ENCODE measurements around the gene GRID1. TPM values are rescaled to one million over a fixed set of nuclear protein-coding genes. Genes with fewer than 3 reads are reported as not detected.

Gene GRID1
- total RNA-seq, 2 experiments from 2014 or later, result not detected

DNA sequence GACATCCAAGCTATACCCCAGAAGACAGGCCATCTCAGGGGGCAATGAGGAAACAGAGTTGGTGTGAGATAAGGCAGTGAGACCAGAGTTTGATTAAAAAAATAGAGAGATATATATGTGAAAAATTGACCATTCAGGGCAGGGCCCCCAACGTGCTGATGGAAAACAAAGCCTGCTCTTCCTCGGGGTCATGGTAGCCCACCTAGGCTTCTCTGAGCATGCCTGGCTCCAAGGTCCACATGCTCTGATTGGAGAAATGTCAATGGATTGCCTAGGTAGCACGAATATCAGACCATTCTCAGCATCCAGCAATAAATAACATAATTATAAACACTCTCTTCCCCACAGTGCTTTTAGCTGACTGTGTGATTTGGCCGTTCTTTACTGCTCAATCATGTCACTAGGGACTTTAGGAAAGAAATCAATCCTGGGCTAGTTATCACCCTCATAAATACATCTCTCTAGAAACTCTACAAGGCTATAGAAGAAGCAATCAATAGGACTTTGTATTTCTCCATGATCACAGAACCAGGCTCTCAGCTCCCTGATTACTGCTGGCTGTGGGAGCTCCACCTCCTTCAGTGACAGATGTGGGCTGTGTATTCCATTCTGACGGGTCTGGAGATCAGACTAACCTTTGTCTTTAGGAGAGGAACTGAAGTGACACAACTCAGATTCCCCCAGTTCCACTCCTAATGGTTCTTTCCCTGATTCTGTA, 766.4 kb downstream of the GRID1 start:
- H3K9me3 Mint-ChIP-seq, result no peaks in the 10 kb centered on the region
- ChIA-PET POLR2A (no interaction called here), CTCF (no interaction called here)
- peaks cover 11% of the 10 kb centered on the region for H3K4me1 Mint-ChIP-seq
- no peak overlapping the region for H3K4me3 Mint-ChIP-seq
- no peaks in the 10 kb centered on the region for H3K27me3 Mint-ChIP-seq
- H3K36me3 Mint-ChIP-seq (ENCODE audit: low read depth), result no peaks in the 10 kb centered on the region
- no peak for DNase-seq
- no peak overlapping the region for H3K27ac Mint-ChIP-seq

GRCh38 chr10:85599081-85599480, 767.5 kb downstream of the GRID1 start:
- Mint-ChIP-seq H3K4me1 (peaks cover 19% of the 10 kb centered on the region), H3K9me3 (no peaks in the 10 kb centered on the region), H3K36me3 (ENCODE audit: low read depth) (no peaks in the 10 kb centered on the region), H3K27me3 (no peaks in the 10 kb centered on the region), H3K27ac (no peak overlapping the region), H3K4me3 (no peak overlapping the region)
- CTCF ChIA-PET, result no interaction called here
- POLR2A ChIA-PET, result no interaction called here
- no peak for DNase-seq

GRCh38 chr10:85598646-85599045, 767.9 kb downstream of the GRID1 start:
- H3K27me3 Mint-ChIP-seq, result no peaks in the 10 kb centered on the region
- ChIA-PET CTCF (no interaction called here), POLR2A (no interaction called here)
- no peak overlapping the region for H3K4me3 Mint-ChIP-seq
- DNase-seq, result no peak
- H3K9me3 Mint-ChIP-seq, result no peaks in the 10 kb centered on the region
- no peaks in the 10 kb centered on the region for H3K36me3 Mint-ChIP-seq (ENCODE audit: low read depth)
- H3K27ac Mint-ChIP-seq, result no peak overlapping the region
- H3K4me1 Mint-ChIP-seq, result peaks cover 19% of the 10 kb centered on the region

DNA sequence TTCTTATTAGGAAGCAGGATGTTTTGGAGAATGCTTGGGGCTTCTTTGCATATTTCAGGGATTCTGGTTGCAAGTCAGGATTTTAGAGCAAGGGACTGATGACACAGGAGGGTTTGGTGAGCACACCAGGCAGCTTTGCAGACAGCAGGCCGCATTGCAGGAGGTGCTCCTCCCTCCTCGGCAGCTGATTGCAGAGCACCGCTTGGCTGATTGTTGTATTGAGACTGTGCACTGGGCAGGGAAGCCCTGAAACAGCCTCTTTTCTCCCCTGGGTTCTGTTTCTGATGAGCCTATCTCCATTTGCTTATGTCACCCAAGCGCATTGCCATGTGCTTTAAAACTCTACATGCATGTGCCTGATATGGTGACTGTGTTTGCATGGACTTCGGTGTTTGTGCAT, 769.6 kb downstream of the GRID1 start:
- DNase-seq, result no peak
- Mint-ChIP-seq H3K27ac (no peak overlapping the region), H3K4me1 (peaks cover 8% of the 10 kb centered on the region), H3K4me3 (no peak overlapping the region), H3K27me3 (no peaks in the 10 kb centered on the region), H3K9me3 (no peaks in the 10 kb centered on the region), H3K36me3 (ENCODE audit: low read depth) (no peaks in the 10 kb centered on the region)
- ChIA-PET POLR2A (no interaction called here), CTCF (no interaction called here)

- no peak overlapping the region for H3K27ac Mint-ChIP-seq
- no peaks in the 10 kb centered on the region for H3K9me3 Mint-ChIP-seq
- no peaks in the 10 kb centered on the region for H3K36me3 Mint-ChIP-seq (ENCODE audit: low read depth)
- H3K4me1 Mint-ChIP-seq, result peaks cover 8% of the 10 kb centered on the region
- DNase-seq, result no peak
- CTCF ChIA-PET, result no interaction called here
- POLR2A ChIA-PET, result no interaction called here
- H3K27me3 Mint-ChIP-seq, result no peaks in the 10 kb centered on the region
- no peak overlapping the region for H3K4me3 Mint-ChIP-seq
These were observed 770.2 kb downstream of the GRID1 start for GRCh38 chr10:85596389-85596788.

- H3K9me3 Mint-ChIP-seq, result no peaks in the 10 kb centered on the region
- H3K4me3 Mint-ChIP-seq, result no peak overlapping the region
- peaks cover 8% of the 10 kb centered on the region for H3K4me1 Mint-ChIP-seq
- ChIA-PET POLR2A (interaction anchor here (2.4 kb wide), 1 partner anchor 18 kb away, joined by 6 read pairs; no protein-coding TSS in a partner anchor), CTCF (interaction anchor here (0.6 to 1.7 kb wide), 4 partner anchors 12 to 47 kb away, joined by 3 to 4 read pairs (median 4); no protein-coding TSS in a partner anchor)
- no peaks in the 10 kb centered on the region for H3K27me3 Mint-ChIP-seq
- no peak overlapping the region for H3K27ac Mint-ChIP-seq
- DNase-seq, result no peak
- no peaks in the 10 kb centered on the region for H3K36me3 Mint-ChIP-seq (ENCODE audit: low read depth)
These were observed 772.4 kb downstream of the GRID1 start for GRCh38 chr10:85594239-85594638.

GRCh38 chr10:85593226-85593772, 773.3 kb downstream of the GRID1 start:
- no peak for DNase-seq
- H3K4me3 Mint-ChIP-seq, result no peak overlapping the region
- ChIA-PET POLR2A (interaction anchor here (2.4 kb wide), 1 partner anchor 19 kb away, joined by 6 read pairs; no protein-coding TSS in a partner anchor), CTCF (interaction anchor here (1.0 kb wide), 1 partner anchor 19 kb away, joined by 3 read pairs; no protein-coding TSS in a partner anchor)
- no peaks in the 10 kb centered on the region for H3K9me3 Mint-ChIP-seq
- no peaks in the 10 kb centered on the region for H3K36me3 Mint-ChIP-seq (ENCODE audit: low read depth)
- H3K4me1 Mint-ChIP-seq, result peaks cover 8% of the 10 kb centered on the region
- no peak overlapping the region for H3K27ac Mint-ChIP-seq
- no peaks in the 10 kb centered on the region for H3K27me3 Mint-ChIP-seq

GRCh38 chr10:85581371-85581770, 785.2 kb downstream of the GRID1 start:
- H3K4me1 Mint-ChIP-seq, result no peaks in the 10 kb centered on the region

DNA sequence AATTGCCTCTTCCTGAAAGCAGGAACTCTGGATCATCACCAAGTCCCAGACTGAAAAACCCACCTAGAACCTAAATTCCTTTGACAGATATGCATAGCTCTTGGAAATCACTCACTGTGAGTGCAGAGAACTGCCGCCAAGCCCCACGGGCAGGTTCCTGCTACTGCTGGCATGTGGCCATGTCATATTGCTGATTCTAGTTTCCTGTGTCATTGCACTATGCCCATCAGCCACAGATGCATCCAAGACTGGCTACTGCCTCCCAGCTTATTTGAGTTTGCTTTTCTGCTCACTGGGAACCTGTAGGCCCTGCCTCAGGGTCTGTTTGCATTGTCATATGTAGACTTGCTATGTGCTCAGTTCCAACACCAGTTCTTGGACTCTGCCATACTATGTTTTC, 786.0 kb downstream of the GRID1 start:
- no peak overlapping the region for H3K4me3 Mint-ChIP-seq
- peaks cover 10% of the 10 kb centered on the region for H3K27me3 Mint-ChIP-seq
- no peaks in the 10 kb centered on the region for H3K36me3 Mint-ChIP-seq (ENCODE audit: low read depth)
- no peak for DNase-seq
- H3K27ac Mint-ChIP-seq, result no peak overlapping the region
- CTCF ChIA-PET, result no interaction called here
- peaks cover 4% of the 10 kb centered on the region for H3K9me3 Mint-ChIP-seq
- POLR2A ChIA-PET, result no interaction called here
- no peaks in the 10 kb centered on the region for H3K4me1 Mint-ChIP-seq

More at GRCh38 chr10:85581371-85581770, 785.2 kb downstream of the GRID1 start:
- no peak for DNase-seq
- H3K9me3 Mint-ChIP-seq, result peaks cover 4% of the 10 kb centered on the region
- POLR2A ChIA-PET, result no interaction called here
- H3K27ac Mint-ChIP-seq, result no peak overlapping the region
- H3K4me3 Mint-ChIP-seq, result no peak overlapping the region
- peaks cover 10% of the 10 kb centered on the region for H3K27me3 Mint-ChIP-seq
- CTCF ChIA-PET, result interaction anchor here (0.5 to 1.8 kb wide), 2 partner anchors 13 to 1116 kb away, joined by 4 read pairs; no protein-coding TSS in a partner anchor
- H3K36me3 Mint-ChIP-seq (ENCODE audit: low read depth), result no peaks in the 10 kb centered on the region

DNA sequence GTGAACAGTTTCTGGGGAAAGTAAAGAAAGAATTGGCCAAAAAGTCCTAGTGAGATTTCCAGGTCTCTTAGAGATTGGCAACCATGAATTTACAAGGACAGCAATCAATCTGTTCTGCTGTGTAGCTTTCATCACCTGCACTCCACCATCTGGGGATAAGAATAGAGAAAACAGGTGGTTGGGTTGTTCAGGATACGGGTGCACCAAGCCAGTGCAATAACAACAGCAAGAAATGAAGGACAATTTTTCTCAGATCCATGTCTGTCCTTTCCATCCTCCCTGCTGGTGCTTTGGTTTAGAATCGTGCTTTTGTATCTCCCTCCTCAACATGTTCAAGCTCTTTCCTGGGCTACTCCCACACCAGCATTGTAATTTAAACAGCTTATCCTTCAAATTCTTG, 787.7 kb downstream of the GRID1 start:
- Mint-ChIP-seq H3K36me3 (ENCODE audit: low read depth) (no peaks in the 10 kb centered on the region), H3K27me3 (peaks cover 7% of the 10 kb centered on the region), H3K9me3 (peaks cover 3% of the 10 kb centered on the region), H3K27ac (no peak overlapping the region), H3K4me3 (no peak overlapping the region), H3K4me1 (no peaks in the 10 kb centered on the region)
- ChIA-PET POLR2A (no interaction called here), CTCF (no interaction called here)
- no peak for DNase-seq

DNA sequence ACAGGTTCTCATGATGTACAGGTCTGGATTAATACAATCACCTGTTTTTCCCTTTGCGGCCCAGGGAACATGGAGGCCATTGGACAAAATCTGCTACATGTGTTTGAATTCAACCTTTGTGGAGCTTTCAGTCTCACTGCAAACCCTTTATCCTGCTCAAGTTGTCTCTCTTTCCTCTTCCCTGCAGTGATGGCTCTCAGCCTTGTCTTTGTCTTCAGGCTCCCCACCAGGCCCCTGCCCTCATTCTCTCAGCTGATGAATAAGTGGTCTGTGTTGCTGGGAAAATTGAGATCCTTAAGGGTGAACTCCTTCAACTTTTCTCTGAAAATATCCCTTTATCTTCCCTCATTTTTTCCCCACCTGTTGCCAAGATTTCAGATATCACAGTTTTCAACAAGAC, 791.2 kb downstream of the GRID1 start:
- H3K9me3 Mint-ChIP-seq, result no peaks in the 10 kb centered on the region
- CTCF ChIA-PET, result no interaction called here

GRCh38 chr10:85570871-85571270, 795.7 kb downstream of the GRID1 start:
- H3K9me3 Mint-ChIP-seq, result no peaks in the 10 kb centered on the region
- DNase-seq, result no peak
- H3K27me3 Mint-ChIP-seq, result no peaks in the 10 kb centered on the region
- no peaks in the 10 kb centered on the region for H3K4me1 Mint-ChIP-seq
- H3K27ac Mint-ChIP-seq, result no peak overlapping the region
- no peaks in the 10 kb centered on the region for H3K36me3 Mint-ChIP-seq (ENCODE audit: low read depth)
- POLR2A ChIA-PET, result no interaction called here
- no peak overlapping the region for H3K4me3 Mint-ChIP-seq
- CTCF ChIA-PET, result no interaction called here

More for the DNA sequence above, 791.2 kb downstream of the GRID1 start:
- no peak overlapping the region for H3K4me3 Mint-ChIP-seq
- POLR2A ChIA-PET, result no interaction called here
- peaks cover 7% of the 10 kb centered on the region for H3K27me3 Mint-ChIP-seq
- no peaks in the 10 kb centered on the region for H3K4me1 Mint-ChIP-seq
- no peak for DNase-seq
- no peak overlapping the region for H3K27ac Mint-ChIP-seq
- no peaks in the 10 kb centered on the region for H3K36me3 Mint-ChIP-seq (ENCODE audit: low read depth)

GRCh38 chr10:85565381-85565780, 801.2 kb downstream of the GRID1 start:
- no peak overlapping the region for H3K27ac Mint-ChIP-seq
- ChIA-PET POLR2A (no interaction called here), CTCF (no interaction called here)
- no peaks in the 10 kb centered on the region for H3K36me3 Mint-ChIP-seq (ENCODE audit: low read depth)
- no peak overlapping the region for H3K4me3 Mint-ChIP-seq
- H3K27me3 Mint-ChIP-seq, result no peaks in the 10 kb centered on the region
- no peaks in the 10 kb centered on the region for H3K4me1 Mint-ChIP-seq
- no peak for DNase-seq
- no peaks in the 10 kb centered on the region for H3K9me3 Mint-ChIP-seq

GRCh38 chr10:85558533-85558932, 808.1 kb downstream of the GRID1 start:
- ChIA-PET POLR2A (no interaction called here), CTCF (no interaction called here)
- DNase-seq, result no peak
- no peak overlapping the region for H3K27ac Mint-ChIP-seq
- H3K27me3 Mint-ChIP-seq, result peaks cover 6% of the 10 kb centered on the region
- H3K4me1 Mint-ChIP-seq, result no peaks in the 10 kb centered on the region
- H3K4me3 Mint-ChIP-seq, result no peak overlapping the region
- H3K36me3 Mint-ChIP-seq (ENCODE audit: low read depth), result no peaks in the 10 kb centered on the region
- no peaks in the 10 kb centered on the region for H3K9me3 Mint-ChIP-seq

Measured in activated CD4-positive, alpha-beta memory T cell treated with anti-CD3 and anti-CD28 coated beads, Interleukin-2, amount 10 ng/mL, durations not matched to agents 7 days and 5 days (primary cell).